Measurements from ENCODE around the gene JARID2. TPM values are rescaled to one million over a fixed set of nuclear protein-coding genes. Genes with fewer than 3 reads are reported as not detected.

Gene JARID2
- polyA plus RNA-seq, 4 donors: 19.5 to 30.3 (median 28.8) TPM

DNA sequence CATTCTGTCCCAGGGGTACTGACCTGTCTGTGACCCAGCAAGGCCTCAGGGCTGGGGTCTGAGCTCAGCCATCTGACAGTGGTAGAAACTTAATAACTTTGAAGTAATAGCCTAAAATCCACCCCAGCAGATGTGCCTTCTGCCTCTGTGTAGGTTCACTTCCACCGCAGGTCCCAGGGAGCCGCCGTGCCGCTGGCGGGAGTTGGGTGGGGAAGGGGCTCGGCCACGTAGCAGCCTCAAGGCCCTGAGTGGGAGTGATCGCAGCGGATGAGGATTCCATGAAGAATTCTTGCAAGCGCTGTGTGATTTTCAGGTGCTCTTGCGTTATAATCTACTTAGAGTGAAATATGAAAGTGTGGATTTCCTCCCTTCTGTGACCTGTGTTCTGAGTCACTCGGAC, 253.3 kb downstream of the JARID2 start:
- DNase-seq (ENCODE audit: low read depth in 4 of 4, low spot score in 3 of 4): no peak

DNA sequence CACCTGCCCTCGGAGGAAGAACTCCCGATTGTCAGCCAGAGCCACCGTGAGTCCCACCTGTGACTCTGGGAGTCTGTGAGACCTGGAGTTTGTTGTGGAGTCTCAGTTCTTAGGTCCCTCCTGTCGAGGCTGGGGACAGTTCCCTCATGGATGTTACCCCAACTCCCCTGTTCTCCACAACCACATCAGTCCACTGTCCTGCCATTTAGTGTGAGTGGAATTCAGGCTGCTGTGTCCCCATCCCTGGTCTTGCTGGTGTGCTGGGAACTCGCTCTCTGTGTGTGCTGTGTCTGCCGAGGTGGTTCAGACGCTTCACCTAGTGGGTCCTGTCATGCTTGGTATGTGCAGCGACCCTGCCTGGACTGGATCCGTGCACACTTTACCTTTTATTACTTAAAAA, 253.7 kb downstream of the JARID2 start:
- no peak for DNase-seq (ENCODE audit: low read depth in 4 of 4, low spot score in 3 of 4)

DNA sequence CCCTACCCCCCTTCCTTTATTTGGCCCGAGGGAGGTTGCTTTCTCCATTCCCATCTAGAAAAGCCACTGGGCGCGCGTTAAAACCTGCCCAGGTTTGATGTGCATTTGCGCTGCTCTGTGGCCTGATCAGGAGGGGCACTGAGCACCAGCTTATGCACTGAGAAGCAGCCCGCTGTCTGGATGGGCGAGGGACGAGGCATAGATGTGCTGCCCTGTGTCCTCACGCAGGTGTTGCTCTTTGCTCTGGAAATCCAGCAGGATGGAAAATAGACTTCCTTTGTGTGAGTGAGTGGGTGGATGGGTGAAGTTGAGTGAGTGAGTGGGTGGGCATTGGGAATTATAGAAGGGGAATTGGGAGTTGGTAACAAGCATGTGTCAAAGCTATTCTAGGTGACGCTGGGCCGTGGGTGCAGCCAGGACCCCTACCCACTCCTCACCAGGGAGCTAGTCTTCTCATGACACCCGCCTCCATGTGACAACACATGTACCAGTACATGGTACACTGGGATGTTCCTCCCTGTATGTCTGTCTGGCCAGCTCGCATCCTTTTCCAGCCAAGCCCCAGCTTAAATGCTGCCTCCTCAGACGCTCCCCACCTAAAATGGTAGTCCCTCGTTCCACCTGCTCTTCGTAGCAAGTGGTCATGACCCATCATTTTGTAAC, 254.3 kb downstream of the JARID2 start:
- no peak for DNase-seq (ENCODE audit: low read depth in 4 of 4, low spot score in 3 of 4)

DNA sequence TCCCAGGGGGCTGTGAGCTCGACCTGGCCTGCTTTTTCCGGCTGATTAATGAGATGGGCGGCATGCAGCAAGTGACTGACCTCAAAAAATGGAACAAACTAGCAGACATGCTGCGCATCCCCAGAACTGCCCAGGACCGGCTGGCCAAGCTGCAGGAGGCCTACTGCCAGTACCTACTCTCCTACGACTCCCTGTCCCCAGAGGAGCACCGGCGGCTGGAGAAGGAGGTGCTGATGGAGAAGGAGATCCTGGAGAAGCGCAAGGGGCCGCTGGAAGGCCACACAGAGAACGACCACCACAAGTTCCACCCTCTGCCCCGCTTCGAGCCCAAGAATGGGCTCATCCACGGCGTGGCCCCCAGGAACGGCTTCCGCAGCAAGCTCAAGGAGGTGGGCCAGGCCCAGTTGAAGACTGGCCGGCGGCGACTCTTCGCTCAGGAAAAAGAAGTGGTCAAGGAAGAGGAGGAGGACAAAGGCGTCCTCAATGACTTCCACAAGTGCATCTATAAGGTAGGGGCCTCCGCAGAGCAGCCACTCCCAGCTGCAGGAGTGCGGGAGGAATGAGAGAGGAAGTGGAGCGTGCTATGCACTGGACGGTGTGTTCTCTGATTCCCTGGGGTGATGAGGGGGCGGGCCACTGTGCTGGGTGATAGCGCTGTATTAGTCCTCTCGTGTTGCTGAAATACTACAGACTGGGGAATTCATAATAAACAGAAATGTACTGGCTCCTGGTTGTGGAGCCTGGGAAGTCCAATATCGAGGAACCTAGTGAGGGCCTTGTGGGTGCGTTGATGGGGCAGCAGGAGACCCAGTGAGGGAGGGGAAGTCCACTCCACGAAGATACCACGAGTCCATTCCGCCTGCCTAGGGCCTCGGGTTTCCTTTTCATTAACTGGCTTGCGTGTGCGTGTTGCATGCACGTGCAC, 255.3 kb downstream of the JARID2 start:
- DNase-seq (ENCODE audit: low read depth in 4 of 4, low spot score in 3 of 4): no peak

DNA sequence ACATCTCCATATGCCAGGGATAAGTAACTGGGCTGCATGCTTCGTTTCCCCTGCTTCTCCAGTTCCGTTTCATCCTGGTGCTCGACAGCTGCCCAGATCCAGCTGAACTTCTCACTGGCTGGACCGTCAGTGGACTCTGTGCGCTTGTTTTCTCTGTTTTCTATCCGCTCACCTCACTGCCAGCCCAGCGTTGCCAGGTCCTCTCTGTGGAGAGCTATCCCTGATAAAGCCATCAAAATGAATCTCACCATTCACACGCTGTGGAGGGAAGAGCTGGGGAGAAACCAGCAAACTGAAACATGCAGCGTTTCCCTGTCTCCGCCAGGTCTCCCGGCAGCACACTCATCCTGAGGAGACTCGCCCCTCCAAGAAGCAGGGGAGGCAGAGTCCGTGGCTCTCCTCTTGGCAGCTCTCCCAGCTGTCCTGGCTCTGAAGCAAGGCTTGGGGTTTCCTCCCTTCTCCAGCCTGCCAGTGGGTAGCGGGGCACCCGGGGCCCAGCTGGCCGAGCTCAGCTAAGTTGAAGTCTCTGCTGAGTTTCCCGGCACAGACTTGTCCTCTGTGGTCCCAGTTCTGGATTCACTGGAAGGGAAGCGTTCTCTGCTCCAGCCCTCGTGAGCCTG, 256.1 kb downstream of the JARID2 start:
- DNase-seq (ENCODE audit: low read depth in 4 of 4, low spot score in 3 of 4): no peak

DNA sequence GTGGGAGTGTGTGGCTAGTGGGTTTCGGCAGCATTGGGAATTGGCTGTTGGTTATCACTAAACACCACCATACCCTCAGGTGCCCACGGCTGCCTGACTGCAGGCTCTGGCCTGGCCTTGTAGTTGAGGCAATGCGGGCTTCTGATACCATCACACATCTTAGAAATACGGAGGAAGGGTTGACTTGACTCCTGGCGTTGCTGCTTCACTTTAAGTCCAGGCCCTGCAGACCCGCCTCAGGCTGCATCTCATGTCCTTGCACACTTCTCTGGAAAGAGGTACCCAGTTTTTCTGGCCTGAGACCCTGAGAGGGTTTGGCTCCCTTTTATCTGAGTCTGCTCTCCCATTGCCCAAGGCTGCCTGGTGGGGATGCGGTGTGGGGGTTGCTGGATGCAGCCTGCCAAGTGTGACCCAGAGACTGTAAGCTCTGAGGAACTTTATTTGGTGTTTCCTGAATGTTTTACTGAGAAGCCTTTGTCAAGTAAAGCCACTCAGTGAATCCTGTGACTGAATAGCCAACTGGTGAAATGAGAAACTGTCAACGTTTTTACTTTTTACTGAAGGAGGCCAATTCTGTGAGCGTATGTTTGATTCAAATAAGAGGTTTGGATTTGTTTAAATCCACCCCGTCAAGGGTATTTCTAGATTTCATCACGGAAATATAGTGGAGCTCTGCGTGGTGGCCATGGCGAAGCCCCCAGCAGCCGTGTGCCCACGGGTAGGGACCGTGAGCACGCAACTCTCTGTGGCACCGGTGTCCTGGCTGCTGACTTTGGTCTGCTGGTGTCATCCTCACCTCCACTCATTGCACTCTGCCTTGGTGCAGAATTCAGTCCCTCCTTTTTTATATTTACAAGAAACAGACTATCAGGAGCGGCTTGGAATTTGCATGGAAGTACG, 256.8 kb downstream of the JARID2 start:
- DNase-seq (ENCODE audit: low read depth in 4 of 4, low spot score in 3 of 4): no peak

DNA sequence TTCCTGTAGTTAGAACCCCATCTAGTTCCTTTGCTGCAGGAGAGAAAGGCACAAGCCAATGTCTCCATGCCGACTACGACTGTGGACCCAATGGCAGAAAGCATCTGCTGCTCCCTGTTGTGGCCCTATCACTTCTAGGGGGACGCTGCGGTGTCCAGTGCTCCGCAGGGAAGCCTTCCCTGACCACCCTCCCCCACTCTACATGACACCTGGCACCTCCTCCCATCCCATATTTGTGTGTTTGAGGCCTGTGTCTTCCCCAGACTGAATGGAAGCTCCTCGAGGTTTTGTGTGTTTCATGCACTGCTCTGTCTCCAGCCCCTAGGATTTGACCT, 257.4 kb downstream of the JARID2 start:
- no peak for DNase-seq (ENCODE audit: low read depth in 4 of 4, low spot score in 3 of 4)

DNA sequence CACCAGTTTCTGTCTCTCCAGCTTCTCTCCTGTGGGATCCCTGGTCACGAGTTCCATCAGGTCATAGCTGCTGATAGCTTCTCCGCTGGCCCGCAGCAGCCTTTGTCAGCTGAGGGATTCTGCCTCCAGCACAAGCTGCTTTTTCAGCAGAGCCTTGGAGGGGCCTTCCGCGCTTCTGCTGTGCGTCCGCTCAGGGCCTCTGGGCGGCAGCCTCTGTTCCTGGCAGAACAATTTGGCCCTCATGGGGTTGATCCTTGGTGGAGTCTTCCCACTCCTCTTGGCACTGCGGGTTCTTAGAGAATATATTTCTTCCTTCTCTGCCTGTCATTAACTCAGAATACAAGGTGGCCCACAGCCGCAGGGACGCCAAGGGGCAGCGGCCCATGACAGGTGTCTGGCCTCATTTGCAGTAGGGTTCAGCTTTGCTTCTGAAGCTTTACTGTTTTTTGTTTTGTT, 258.2 kb downstream of the JARID2 start:
- no peak for DNase-seq (ENCODE audit: low read depth in 4 of 4, low spot score in 3 of 4)

DNA sequence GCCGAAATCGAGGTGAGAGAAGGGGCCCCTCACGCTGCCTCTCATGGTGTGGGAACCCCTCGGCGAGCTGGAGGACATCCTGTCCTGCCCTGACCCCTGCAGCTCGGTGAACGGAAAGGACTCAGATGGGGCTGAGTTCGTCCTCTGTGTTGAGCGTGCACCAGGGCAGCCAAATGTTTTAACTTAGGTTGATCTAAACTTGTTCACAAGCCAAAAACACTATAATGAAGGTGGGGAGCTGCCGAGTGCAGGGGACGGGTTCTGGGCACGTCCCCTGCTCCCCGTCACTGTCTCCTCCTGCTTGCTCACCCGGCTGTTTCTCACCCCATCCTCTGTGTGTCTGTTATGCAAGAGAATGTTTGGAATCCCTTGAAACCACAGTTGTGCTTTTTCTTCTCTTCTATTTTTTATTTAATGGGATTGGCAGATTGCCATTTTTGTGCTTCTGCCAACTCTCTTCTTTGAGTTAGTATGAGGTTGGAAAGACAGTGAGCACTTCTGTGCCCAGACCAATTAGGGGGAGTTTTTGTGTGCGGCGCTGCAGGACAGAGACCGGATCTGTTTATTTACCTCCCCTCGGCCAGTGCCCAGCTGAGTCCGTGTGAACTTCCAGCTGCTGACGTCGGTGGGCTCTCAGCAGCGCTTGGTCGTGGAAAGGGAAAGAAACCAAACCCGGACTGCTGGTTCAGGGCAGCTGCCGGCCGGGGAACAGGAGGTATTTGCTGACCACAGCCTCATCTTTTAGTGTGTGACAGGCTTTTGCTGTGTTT, 258.9 kb downstream of the JARID2 start:
- DNase-seq (ENCODE audit: low read depth in 4 of 4, low spot score in 3 of 4): peak in 2 of 4 donors; percentile 67 to 75

DNA sequence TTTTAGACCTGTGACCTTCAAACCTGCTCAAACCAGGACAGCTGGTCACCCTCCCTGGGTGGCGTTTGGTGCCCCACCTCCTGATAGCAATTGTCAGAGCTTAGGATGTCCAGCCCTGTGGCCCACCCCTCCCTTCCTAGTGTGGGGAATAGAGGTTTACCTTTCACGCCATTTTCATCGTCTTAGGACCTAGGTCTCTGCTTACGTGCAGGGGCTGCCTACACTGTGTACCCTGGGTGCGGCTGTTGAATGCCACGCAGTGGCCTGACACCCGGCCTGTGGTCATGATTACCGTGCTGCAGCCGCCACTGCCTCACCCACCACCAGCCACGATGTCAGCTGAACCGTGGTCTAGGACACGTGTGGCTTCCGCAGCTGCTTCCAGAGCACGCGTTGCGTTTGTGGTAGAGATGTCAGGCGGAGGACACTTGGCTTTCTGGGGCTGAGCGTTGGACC, 259.6 kb downstream of the JARID2 start:
- no peak for DNase-seq (ENCODE audit: low read depth in 4 of 4, low spot score in 3 of 4)

DNA sequence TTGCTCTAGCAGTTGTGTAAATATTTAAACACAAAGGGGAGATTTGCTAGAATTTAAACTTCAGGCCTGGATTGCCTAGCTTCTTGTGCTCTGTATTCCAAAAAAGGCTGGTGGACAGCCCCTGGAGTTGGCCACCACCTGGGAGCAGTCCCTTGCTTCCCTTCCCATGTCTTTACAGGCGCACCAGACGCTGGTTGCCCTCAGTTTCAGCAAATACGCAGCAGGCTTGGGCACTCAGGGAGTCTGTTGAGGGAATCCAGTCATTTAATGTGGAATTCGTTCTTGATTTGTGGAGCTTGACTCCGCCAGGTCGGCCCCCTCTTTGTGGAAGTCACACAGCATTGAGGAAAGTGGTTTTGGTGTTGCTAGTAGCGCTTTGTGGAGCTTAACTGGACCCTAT, 260.2 kb downstream of the JARID2 start:
- DNase-seq (ENCODE audit: low read depth in 4 of 4, low spot score in 3 of 4): no peak

DNA sequence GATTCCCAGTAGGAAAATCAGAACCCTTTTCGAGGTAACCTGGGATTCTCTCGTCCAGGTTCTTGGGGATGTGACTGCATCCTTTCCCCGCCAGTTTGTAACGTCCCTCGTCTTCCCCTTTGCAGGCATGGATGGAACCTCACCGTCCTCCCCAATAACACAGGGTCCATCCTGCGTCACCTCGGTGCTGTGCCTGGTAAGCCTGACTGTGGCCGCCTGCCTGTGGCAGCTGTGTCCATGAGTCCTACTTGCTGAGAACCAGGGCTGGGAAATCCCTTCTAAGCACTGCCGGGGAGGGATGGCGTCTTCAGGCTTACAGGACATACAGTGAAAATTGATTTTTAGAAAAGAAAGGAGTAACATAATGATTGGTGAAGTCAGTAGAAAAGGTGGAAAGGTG, 261.4 kb downstream of the JARID2 start:
- no peak for DNase-seq (ENCODE audit: low read depth in 4 of 4, low spot score in 3 of 4)

DNA sequence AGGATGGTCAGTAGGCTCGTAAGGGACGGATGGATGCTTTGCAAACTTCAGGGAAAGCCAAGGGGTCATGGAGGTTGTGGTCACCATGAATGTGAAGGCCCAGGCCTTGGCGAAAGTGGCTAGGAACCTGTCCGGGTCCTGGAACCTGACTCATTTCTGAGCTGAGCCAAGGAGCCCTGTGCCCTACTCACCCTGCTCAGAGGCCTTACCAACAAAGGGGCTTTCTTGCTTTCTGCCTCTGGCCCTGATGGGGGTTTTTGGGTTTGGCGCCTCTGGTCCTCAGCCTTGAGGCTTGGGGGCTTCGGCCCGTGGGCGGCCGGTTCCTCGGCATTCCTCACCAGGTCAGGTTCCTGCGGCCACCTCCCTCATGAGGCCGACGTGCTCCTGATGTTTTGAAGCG, 261.9 kb downstream of the JARID2 start:
- no peak for DNase-seq (ENCODE audit: low read depth in 4 of 4, low spot score in 3 of 4)

DNA sequence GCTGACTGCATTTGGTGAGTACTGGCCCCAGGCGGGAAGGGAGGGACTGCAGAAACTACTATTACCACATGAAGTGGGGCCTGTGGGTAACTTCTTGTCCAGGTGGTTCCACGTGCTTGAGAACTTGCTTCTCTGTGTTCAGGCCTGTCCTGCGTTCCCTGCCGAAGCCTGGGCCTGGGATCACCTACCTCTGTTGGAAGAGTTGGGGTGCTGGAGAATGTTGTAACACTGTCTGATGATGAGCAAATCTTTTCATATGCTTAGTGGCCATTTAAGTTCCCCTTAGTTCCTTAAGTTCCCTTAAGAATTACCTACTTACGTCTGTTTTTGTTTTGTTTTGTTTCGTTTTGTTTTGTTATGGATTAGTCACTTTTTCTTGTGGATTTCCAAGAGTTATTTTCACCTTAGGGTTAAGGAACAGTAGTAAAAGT, 262.6 kb downstream of the JARID2 start:
- no peak for DNase-seq (ENCODE audit: low read depth in 4 of 4, low spot score in 3 of 4)

DNA sequence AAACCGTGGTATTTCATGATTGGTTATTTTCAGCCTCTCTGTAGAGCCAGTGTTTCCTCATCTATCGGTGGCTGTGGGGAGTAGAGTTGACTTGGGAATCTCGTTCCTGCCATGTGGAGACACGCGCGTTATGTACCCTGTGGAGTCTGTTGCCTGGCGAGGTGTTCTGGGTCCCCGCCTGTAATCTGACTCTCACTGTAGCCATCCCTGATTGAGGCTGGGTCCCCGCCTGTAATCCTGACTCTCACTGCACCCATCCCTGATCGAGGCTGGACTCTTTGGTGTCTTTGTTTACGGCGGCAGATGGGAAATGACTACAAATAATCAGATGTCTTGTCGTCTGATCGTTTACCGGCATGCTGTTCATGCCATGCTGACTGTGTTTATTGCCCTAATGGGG, 263.1 kb downstream of the JARID2 start:
- DNase-seq (ENCODE audit: low read depth in 4 of 4, low spot score in 3 of 4): no peak

DNA sequence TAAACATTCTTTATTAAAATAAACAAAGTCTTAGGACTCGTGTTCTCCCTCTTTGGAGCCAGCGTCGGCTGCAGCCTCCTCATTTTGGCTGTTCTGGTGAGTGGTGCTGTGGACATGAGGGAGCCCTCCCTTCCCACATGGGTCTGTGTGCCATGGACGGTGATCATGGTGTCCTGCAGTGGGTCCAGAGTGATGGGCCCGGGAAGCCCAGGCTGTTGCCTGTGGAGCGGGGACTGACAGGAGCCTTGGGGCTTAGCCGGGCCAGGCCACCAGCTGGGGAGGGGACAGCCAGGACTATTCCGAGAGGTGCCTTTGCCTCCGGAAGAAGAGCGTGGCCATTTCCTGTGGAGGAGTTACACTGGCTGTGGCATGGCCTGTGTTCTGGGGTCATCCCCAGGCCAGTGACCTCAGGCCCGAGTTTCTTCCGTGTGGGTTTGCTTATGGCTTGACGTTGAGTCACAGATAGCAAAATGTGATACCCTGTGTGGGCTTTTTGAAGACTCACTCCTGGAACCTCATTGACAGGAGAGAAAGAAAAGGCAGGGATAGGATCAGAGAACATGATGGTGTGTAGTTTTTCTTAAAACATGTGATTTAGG, 263.6 kb downstream of the JARID2 start:
- DNase-seq (ENCODE audit: low read depth in 4 of 4, low spot score in 3 of 4): no peak

DNA sequence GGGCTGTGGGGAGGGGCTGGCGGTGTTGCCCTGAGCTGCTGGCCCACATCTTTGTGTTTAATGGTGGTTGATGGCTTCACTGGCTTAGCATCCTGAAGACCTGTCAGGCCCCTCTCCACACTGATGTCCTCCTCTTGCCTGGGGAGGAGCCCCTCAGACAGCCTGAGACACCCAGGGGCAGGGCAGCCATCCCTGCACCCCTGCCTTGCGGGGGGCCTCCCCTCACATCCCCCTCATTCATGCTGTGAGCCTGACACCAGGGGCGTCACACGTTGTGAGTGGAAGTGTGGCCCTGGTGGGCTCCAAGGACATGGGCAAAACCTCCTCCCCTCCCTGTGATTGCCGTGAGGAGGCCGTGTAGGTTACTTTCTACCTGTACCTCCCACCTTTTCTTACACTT, 264.3 kb downstream of the JARID2 start:
- no peak for DNase-seq (ENCODE audit: low read depth in 4 of 4, low spot score in 3 of 4)

DNA sequence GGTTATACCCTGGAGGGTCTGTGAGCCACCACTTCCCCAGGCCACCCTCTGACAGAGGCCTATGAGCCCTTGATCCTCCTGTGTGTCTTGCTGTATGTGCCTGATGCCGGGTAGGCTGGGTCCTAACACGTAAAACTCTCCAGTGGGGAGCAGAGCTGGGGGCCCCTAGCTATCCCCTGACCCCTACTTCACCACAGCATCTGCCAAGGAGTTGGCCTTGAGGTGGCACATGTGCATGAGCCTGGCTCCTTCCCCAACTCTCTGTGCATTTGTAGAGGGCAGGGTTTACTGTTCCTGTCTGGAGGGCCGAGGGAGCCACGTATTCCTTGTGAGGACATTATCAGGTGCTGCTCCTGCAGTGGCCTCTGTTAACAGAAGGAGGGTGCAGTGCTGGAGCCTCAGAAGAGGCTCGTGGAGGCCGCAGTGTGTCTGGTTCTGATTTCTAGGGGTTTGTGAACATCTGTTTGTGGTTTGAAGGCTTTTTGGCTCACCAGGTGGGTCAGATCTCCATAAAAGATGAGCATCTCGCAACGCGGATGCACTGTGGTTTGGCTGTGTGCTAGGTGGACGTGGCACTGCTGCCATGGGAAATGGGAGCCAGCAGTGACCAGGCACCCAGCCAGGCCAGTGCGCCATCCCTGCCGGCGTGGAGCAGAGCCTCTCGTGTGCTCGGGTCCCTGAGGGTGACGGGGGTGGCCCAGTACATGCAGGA, 264.8 kb downstream of the JARID2 start:
- no peak for DNase-seq (ENCODE audit: low read depth in 4 of 4, low spot score in 3 of 4)

Data from left renal pelvis (tissue), 4 donors.